K562 (cell line): Measurements from ENCODE around the gene PA2G4. TPM values are rescaled to one million over a fixed set of nuclear protein-coding genes. Genes with fewer than 3 reads are reported as not detected.

Experiments
- ATF7 ChIP-seq: fragments of 450-650 bp; IDR thresholded peaks from 2 replicates; pipeline ENCODE4 v1.7.1; 2014; ENCODE audit warnings: mild to moderate bottlenecking, moderate library complexity
- CC2D1A ChIP-seq: fragments of 450-650 bp; IDR thresholded peaks from 2 replicates; pipeline ENCODE4 v1.6.1; 2017; ENCODE audit warnings: mild to moderate bottlenecking
- CREBBP ChIP-seq: IDR thresholded peaks from one replicate; pipeline ENCODE4 v1.6.1; 2012; ENCODE audit warnings: low read depth, mild to moderate bottlenecking, control low read depth, inconsistent platforms, low read length
- DPF2 ChIP-seq: fragments of 450-650 bp; IDR thresholded peaks from 2 replicates; pipeline ENCODE4 v1.6.1; 2016
- ID3 ChIP-seq, 2 experiments: fragments of 250-450 bp in 1 of 2; fragments of 450-650 bp in 1 of 2; sonication (Bioruptor Pico) in 1 of 2; IDR thresholded peaks; 2 replicates each; pipeline versions ENCODE4 v1.6.1 to v1.8.0; 2016 to 2021; ENCODE audit warnings: mild to moderate bottlenecking in 2 of 2, moderate library complexity in 2 of 2, missing compliant biosample characterization in 1 of 2, missing genetic modification characterization in 1 of 2
- LARP7 ChIP-seq: fragments of 450-650 bp; IDR thresholded peaks from 2 replicates; pipeline ENCODE4 v1.6.1; 2016
- NCOR1 ChIP-seq: fragments of 450-650 bp; IDR thresholded peaks from 2 replicates; pipeline ENCODE4 v1.6.1; 2016; ENCODE audit warnings: mild to moderate bottlenecking, moderate library complexity
- NFYB ChIP-seq: IDR thresholded peaks from 2 replicates; pipeline ENCODE4 v1.6.1; 2011; ENCODE audit warnings: mild to moderate bottlenecking, moderate library complexity; ENCODE audit not compliant: insufficient read length; ENCODE audit errors: extremely low read depth
- PATZ1 ChIP-seq: fragments of 250-450 bp; sonication (Bioruptor Pico); IDR thresholded peaks from 2 replicates; pipeline ENCODE4 v1.5.0; 2020; ENCODE audit warnings: mild to moderate bottlenecking, borderline replicate concordance
- PHB ChIP-seq: fragments of 250-450 bp; sonication (Bioruptor Pico); IDR thresholded peaks from 2 replicates; pipeline ENCODE4 v1.5.0; 2021
- PHF21A ChIP-seq: fragments of 450-650 bp; IDR thresholded peaks from 2 replicates; pipeline ENCODE4 v1.6.1; 2017; ENCODE audit warnings: low read depth, borderline replicate concordance
- PURB ChIP-seq: sonication (generic); formaldehyde crosslinking; IDR thresholded peaks from 2 replicates; pipeline ENCODE4 v1.9.0; 2021; ENCODE audit warnings: low read depth, mild to moderate bottlenecking, missing genetic modification reagents
- RAD21 ChIP-seq, 2 experiments: fragments of 250-450 bp in 1 of 2; fragments of 450-650 bp in 1 of 2; sonication (Bioruptor Pico) in 1 of 2; formaldehyde crosslinking in 1 of 2; IDR thresholded peaks in 1 of 2; conservative IDR thresholded peaks in 1 of 2; 2 replicates each; pipeline versions ENCODE4 v1.4.0 to v1.8.0; 2020 to 2022; ENCODE audit warnings: mild to moderate bottlenecking in 2 of 2, moderate library complexity in 1 of 2
- RAD51 ChIP-seq: fragments of 450-650 bp; IDR thresholded peaks from 2 replicates; pipeline ENCODE4 v1.7.1; 2016; ENCODE audit warnings: low read depth, mild to moderate bottlenecking, borderline replicate concordance
- SP1 ChIP-seq: sonication (generic); formaldehyde crosslinking; IDR thresholded peaks from 2 replicates; pipeline ENCODE4 v1.8.1; 2022; ENCODE audit warnings: mild to moderate bottlenecking, missing genetic modification reagents
- SPI1 ChIP-seq: IDR thresholded peaks from 2 replicates; pipeline ENCODE4 v1.6.1; 2011; ENCODE audit warnings: low read depth, low read length, control low read depth, borderline replicate concordance
- TBL1XR1 ChIP-seq, 2 experiments: IDR thresholded peaks; 2 replicates each; pipeline ENCODE4 v1.6.1; 2012; ENCODE audit warnings: improper control_type of control experiment in 2 of 2, low read length in 2 of 2, mild to moderate bottlenecking in 1 of 2
- ZHX1 ChIP-seq: fragments of 150-350 bp; conservative IDR thresholded peaks from 2 replicates; pipeline ENCODE4 v1.6.1; 2014; ENCODE audit warnings: low read length
- ZNF589 ChIP-seq: fragments of 200-800 bp; sonication (Bioruptor generic); IDR thresholded peaks from 2 replicates; pipeline ENCODE4 v1.6.1; 2016; ENCODE audit warnings: low read depth, missing genetic modification characterization, missing compliant biosample characterization
- ZNF655 ChIP-seq: fragments of 250-450 bp; sonication (Bioruptor Pico); IDR thresholded peaks from 2 replicates; pipeline ENCODE4 v1.5.0; 2021
- ZNF75A ChIP-seq: fragments of 450-650 bp; formaldehyde crosslinking; IDR thresholded peaks from 2 replicates; pipeline ENCODE4 v1.4.0; 2020; ENCODE audit warnings: mild to moderate bottlenecking
- polyA plus RNA-seq, 8 experiments: library from polyadenylated mRNA; depleted of rRNA in 4 of 8; stranded (reverse) in 5 of 8; unstranded in 3 of 8; fragments of >200 nt; fragmentation: Nextera tagmentation in 2 of 8; fragmentation: Illumina TruSeq in 1 of 8; extraction: Ambion mirVana in 2 of 8; extraction: Trizol in 1 of 8; gene quantifications; 2 replicates each; pipeline versions ENCODE4 v1.2.1 to v1.2.3, GENCODE V29; 2011 to 2014; ENCODE audit warnings: inconsistent platforms in 1 of 8, missing spikeins in 1 of 8
- total RNA-seq, 7 experiments: library from RNA; depleted of rRNA in 6 of 7; stranded (reverse); fragments of >200 nt in 6 of 7; fragmentation: Illumina TruSeq in 2 of 7; extraction: Trizol in 2 of 7; gene quantifications; 2 replicates each; pipeline versions ENCODE4 v1.2.1 to v1.2.3, GENCODE V29; 2011 to 2021; ENCODE audit warnings: low replicate concordance in 1 of 7

Gene PA2G4
- total and polyA plus RNA-seq, 9 of the 15 experiments (the other 6 are each of a cell fraction or from before 2014, with no cell fraction given) = 230 to 925 (median 638) TPM

GRCh38 chr12:56158029-56158925 lies 53.9 kb downstream of the PA2G4 start, which contains the start of gene MYL6 (continued):
- TF ChIP-seq PATZ1 (CRISPR knock-in tag) (peak; percentile 85; the same call in 1 of the 2 replicates), SP1 (CRISPR knock-in tag) (peak; percentile 19; the same call in 1 of the 2 replicates), RAD21 (CRISPR knock-in tag; conservative IDR thresholded peaks at IDR 0.05 in 1 of 2, IDR thresholded peaks at IDR 0.05 in 1 of 2) (peak in 1 of 2 experiments; percentile 17; a peak in 1 of 4 replicates), ZNF655 (CRISPR knock-in tag) (peak; percentile 86), DPF2 (peak; percentile 72), ATF7 (peak; percentile 100), ZHX1 (no peak), CC2D1A (peak; percentile 61), PHF21A (no peak), ZNF589 (peak; percentile 88), SPI1 (peak; percentile 91), NFYB (peak; percentile 70), NCOR1 (peak; percentile 52; the same call in 1 of the 2 replicates), ZNF75A (CRISPR knock-in tag) (no peak), TBL1XR1 (IDR thresholded peaks at IDR 0.05; ENCODE audit: low read length in 2 of 2) (peak in 1 of 2 experiments; percentile 65; a peak in 2 of 4 replicates), PHB (CRISPR knock-in tag) (peak; percentile 93), CREBBP (no peak), RAD51 (no peak), PURB (CRISPR knock-in tag) (no peak), ID3 (CRISPR knock-in tag; IDR thresholded peaks at IDR 0.05) (peak; percentile 31; the same call in 1 of the 2 replicates), ID3 (tag; IDR thresholded peaks at IDR 0.05) (no peak), LARP7 (peak; percentile 93)
